ENCODE measurements around the gene ESRRG. TPM values are rescaled to one million over a fixed set of nuclear protein-coding genes. Genes with fewer than 3 reads are reported as not detected.

ESRRG gene
- total and polyA plus RNA-seq, 3 donors from 2014 or later: 0.93 to 2.2 (median 1.6) TPM

DNA sequence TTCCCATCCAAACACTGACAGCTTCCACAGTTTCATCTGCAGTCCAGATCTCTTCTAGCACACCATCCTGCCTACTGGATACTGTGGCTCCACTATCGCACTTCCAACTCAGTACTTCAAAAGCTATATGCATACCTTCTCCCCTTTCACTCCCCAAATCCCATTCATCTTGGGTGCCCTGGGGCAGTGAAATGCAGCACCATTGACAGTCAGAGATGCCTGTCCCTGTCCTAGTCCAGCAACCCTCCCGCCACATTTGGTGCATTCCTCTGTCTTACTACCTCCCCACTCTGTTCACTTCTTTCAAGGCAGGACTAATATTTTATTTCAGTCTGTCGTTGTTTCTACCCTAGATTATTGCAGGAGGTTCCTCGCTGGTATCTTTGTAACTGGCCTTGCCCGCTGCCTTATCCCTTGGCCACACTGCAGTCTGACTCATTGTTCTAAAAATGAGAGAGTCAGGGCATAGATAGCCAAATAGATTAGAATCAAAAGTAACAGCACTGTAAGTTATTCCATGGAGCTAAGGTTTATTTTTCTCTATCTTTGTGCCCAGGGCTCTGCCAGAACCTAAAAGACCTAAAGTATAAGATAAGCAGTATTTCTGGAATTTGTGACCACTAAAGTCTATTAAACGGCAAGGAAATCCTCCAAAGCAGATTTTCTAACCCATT lies 96.7 kb downstream of the ESRRG start:
- WGBS, 2 donors: 81 to 82% methylated on average over 6 of the region's 6 CpGs
- no peak for DNase-seq
- intact Hi-C loops (cut with DNase I; ENCODE audit: low total_unique reads): no loop called here
- Histone ChIP-seq H3K27ac (no peak overlapping the region), H3K36me3 (ENCODE audit: low read depth, missing control alignments) (no peaks in the 10 kb centered on the region), H3K4me3 (no peak overlapping the region), H3K4me1 (no peaks in the 10 kb centered on the region), H3K9me3 (no peaks in the 10 kb centered on the region), H3K27me3 (no peaks in the 10 kb centered on the region)
- TF ChIP-seq, protein P1, sequence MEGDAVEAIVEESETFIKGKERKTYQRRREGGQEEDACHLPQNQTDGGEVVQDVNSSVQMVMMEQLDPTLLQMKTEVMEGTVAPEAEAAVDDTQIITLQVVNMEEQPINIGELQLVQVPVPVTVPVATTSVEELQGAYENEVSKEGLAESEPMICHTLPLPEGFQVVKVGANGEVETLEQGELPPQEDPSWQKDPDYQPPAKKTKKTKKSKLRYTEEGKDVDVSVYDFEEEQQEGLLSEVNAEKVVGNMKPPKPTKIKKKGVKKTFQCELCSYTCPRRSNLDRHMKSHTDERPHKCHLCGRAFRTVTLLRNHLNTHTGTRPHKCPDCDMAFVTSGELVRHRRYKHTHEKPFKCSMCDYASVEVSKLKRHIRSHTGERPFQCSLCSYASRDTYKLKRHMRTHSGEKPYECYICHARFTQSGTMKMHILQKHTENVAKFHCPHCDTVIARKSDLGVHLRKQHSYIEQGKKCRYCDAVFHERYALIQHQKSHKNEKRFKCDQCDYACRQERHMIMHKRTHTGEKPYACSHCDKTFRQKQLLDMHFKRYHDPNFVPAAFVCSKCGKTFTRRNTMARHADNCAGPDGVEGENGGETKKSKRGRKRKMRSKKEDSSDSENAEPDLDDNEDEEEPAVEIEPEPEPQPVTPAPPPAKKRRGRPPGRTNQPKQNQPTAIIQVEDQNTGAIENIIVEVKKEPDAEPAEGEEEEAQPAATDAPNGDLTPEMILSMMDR (IDR thresholded peaks at IDR 0.05): no peak
- TF ChIP-seq POLR2A (IDR thresholded peaks at IDR 0.05): no peak

DNA sequence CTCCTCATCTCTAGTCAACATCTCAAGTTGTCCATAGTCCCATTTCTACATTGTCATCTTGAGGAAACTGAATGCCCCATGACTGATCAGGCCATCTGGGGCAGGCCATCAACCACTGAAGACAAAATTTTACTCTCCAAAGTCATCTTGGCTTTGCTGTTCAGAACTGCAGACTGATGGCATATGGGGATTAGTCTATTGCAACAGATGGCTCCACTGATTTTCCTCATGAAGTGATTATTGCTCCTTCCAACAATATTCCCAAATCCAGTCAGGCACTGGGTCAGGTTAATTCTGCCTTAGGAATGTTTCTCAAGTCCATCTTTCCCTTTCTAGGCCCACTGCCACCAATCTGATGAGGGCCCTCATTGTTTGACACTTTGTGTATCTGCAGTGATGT lies 101.7 kb downstream of the ESRRG start:
- H3K9me3 ChIP-seq: no peaks in the 10 kb centered on the region
- no peak overlapping the region for H3K4me3 ChIP-seq
- H3K27me3 ChIP-seq: no peaks in the 10 kb centered on the region
- intact Hi-C loops (cut with DNase I; ENCODE audit: low total_unique reads): no loop called here
- no peak for DNase-seq
- no peaks in the 10 kb centered on the region for H3K36me3 ChIP-seq (ENCODE audit: low read depth, missing control alignments)
- H3K27ac ChIP-seq: no peak overlapping the region
- TF ChIP-seq, protein P1 (IDR thresholded peaks at IDR 0.05): no peak
- no peak for TF ChIP-seq POLR2A (IDR thresholded peaks at IDR 0.05)
- H3K4me1 ChIP-seq: no peaks in the 10 kb centered on the region

DNA sequence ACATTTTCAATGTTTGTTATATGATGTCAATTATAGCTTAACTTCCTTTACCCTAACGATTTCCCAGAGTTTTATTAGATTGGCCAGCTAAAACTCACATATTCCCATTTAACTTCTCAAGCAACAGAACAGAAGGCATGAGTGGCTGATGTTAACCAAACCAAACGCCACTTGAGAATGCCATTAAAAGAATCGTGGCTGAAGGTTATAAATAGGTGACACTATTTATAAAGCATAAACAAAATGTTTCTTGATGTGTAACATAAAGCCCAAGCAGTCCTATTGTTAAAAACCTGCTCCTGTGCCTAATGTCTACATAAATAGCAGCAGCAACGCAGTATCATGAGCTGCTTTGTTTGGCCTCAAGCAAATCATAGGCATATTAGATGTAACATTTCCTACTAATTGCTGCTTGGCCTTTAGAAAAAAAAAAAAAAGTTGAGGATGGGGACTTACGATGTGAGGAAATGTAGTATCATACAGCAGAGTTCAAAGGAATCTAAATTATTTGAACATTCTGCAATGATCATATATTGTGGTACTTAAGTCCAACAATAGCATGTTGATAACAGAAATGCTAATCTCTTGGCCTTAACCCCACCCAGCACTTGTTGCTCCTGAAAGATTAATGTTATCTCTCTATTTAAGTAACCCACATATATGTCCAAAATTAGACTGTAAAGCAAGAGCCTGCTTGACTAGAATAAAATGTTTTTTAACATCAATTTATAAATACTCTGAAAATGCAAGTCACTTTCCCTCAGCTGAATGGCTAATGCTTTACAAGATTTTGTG lies 106.0 kb downstream of the ESRRG start:
- no peaks in the 10 kb centered on the region for H3K4me1 ChIP-seq
- no peak overlapping the region for H3K4me3 ChIP-seq
- WGBS, 2 donors: 66 to 68% methylated on average over 5 of the region's 5 CpGs
- no peaks in the 10 kb centered on the region for H3K9me3 ChIP-seq
- DNase-seq: no peak
- intact Hi-C loops (cut with DNase I; ENCODE audit: low total_unique reads): no loop called here
- H3K27ac ChIP-seq: no peak overlapping the region
- TF ChIP-seq, protein P1 (IDR thresholded peaks at IDR 0.05): no peak
- TF ChIP-seq POLR2A (IDR thresholded peaks at IDR 0.05): no peak
- no peaks in the 10 kb centered on the region for H3K36me3 ChIP-seq (ENCODE audit: low read depth, missing control alignments)
- no peaks in the 10 kb centered on the region for H3K27me3 ChIP-seq

DNA sequence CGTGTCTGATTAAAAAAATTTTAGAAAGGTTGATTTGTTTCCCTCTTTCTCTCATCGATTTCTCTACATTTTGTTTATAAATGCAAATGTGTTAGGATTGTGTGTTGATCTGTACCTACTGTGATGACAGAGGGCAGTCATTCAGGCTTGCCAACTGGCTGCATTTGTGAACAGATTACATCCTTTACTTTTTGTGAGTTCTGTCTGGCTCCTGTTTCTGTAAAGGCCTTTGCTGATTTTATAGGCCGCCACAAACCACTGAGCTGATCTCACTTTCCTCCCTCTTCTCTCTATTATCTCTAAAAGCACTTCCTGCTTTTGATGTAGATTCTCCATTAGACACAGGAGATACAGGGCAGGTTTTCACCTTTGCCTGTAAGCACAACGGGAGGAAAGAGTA lies 106.8 kb downstream of the ESRRG start:
- TF ChIP-seq POLR2A (IDR thresholded peaks at IDR 0.05): no peak
- TF ChIP-seq, protein P1 (IDR thresholded peaks at IDR 0.05): no peak
- intact Hi-C loops (cut with DNase I; ENCODE audit: low total_unique reads): no loop called here
- Histone ChIP-seq H3K27ac (no peak overlapping the region), H3K4me1 (no peaks in the 10 kb centered on the region), H3K4me3 (no peak overlapping the region), H3K27me3 (no peaks in the 10 kb centered on the region), H3K9me3 (no peaks in the 10 kb centered on the region), H3K36me3 (ENCODE audit: low read depth, missing control alignments) (no peaks in the 10 kb centered on the region)
- no peak for DNase-seq
- WGBS, 2 donors: 75 to 84% methylated on average over 4 of the region's 4 CpGs
